Measurements from ENCODE around the gene GRK5. TPM values are rescaled to one million over a fixed set of nuclear protein-coding genes. Genes with fewer than 3 reads are reported as not detected.

GRK5 gene
- total RNA-seq, 1 experiment from 2014 or later, result 29.0 TPM

- intact Hi-C loops (cut with micrococcal nuclease; ENCODE audit: unreplicated experiment) (no loop called here), in situ Hi-C loops (cut with HindIII; ENCODE audit: low pct_unique_long_range_greater_than_20kb, low sequenced_read_pairs) (no loop called here)
- no peak for ATAC-seq
- CTCF ChIA-PET, result no interaction called here
- no TSS peak for BruUV-seq (replicated peaks)
- Histone ChIP-seq H3K27ac (ENCODE audit: low read length) (no peak overlapping the region), H3K4me3 (ENCODE audit: low read depth in 2 of 2, low read length in 2 of 2) (no peak overlapping the region), H3K4me1 (ENCODE audit: control insufficient read depth, insufficient read depth, low read length) (no peaks in the 10 kb centered on the region; the same call in 1 of the 2 replicates), H3K27me3 (ENCODE audit: control insufficient read depth, insufficient read depth, low read length) (no peaks in the 10 kb centered on the region), H3K9me3 (ENCODE audit: control insufficient read depth, insufficient read depth, low read depth, low read length) (peaks cover 7% of the 10 kb centered on the region; the same call in 1 of the 2 replicates), H3K36me3 (ENCODE audit: control insufficient read depth, insufficient read depth, low read length) (no peaks in the 10 kb centered on the region)
- DNase-seq (ENCODE audit: low read depth, low spot score), result no peak
- TF ChIP-seq TCF7L2 (IDR thresholded peaks at IDR 0.05; ENCODE audit: low read depth, low read length) (no peak), SIN3A (IDR thresholded peaks at IDR 0.05; ENCODE audit: borderline replicate concordance, insufficient read depth, low read depth, low read length) (no peak), POLR2AphosphoS5 (IDR thresholded peaks at IDR 0.05; ENCODE audit: low read depth, low read length) (no peak), REST (IDR thresholded peaks at IDR 0.05; ENCODE audit: insufficient read depth in 1 of 2, low read depth in 2 of 2, low read length in 1 of 2) (no peak), CTCF (IDR thresholded peaks at IDR 0.05) (no peak)
- POLR2A ChIA-PET, result no interaction called here
Observed at GRCh38 chr10:119357412-119358151, 150.2 kb downstream of the GRK5 start.

GRCh38 chr10:119358152-119358512, 150.8 kb downstream of the GRK5 start:
- no peak overlapping the region for H3K4me3 ChIP-seq (ENCODE audit: low read depth in 2 of 2, low read length in 2 of 2)
- in situ Hi-C loops (cut with HindIII; ENCODE audit: low pct_unique_long_range_greater_than_20kb, low sequenced_read_pairs), result no loop called here
- intact Hi-C loops (cut with micrococcal nuclease; ENCODE audit: unreplicated experiment), result no loop called here
- CTCF ChIA-PET, result no interaction called here
- H3K27me3 ChIP-seq (ENCODE audit: control insufficient read depth, insufficient read depth, low read length), result no peaks in the 10 kb centered on the region
- POLR2A ChIA-PET, result interaction anchor here (0.6 kb wide), 1 partner anchor 208 kb away, joined by 3 read pairs; no protein-coding TSS in a partner anchor
- no peaks in the 10 kb centered on the region; the same call in 1 of the 2 replicates for H3K4me1 ChIP-seq (ENCODE audit: control insufficient read depth, insufficient read depth, low read length)
- no peak for DNase-seq (ENCODE audit: low read depth, low spot score)
- peaks cover 7% of the 10 kb centered on the region; the same call in 1 of the 2 replicates for H3K9me3 ChIP-seq (ENCODE audit: control insufficient read depth, insufficient read depth, low read depth, low read length)
- TF ChIP-seq REST (IDR thresholded peaks at IDR 0.05; ENCODE audit: insufficient read depth in 1 of 2, low read depth in 2 of 2, low read length in 1 of 2), result no peak
- no peak for TF ChIP-seq CTCF (IDR thresholded peaks at IDR 0.05)
- no peak for TF ChIP-seq POLR2AphosphoS5 (IDR thresholded peaks at IDR 0.05; ENCODE audit: low read depth, low read length)
- TF ChIP-seq SIN3A (IDR thresholded peaks at IDR 0.05; ENCODE audit: borderline replicate concordance, insufficient read depth, low read depth, low read length), result no peak
- TF ChIP-seq TCF7L2 (IDR thresholded peaks at IDR 0.05; ENCODE audit: low read depth, low read length), result no peak
- ATAC-seq, result no peak
- H3K27ac ChIP-seq (ENCODE audit: low read length), result no peak overlapping the region
- H3K36me3 ChIP-seq (ENCODE audit: control insufficient read depth, insufficient read depth, low read length), result no peaks in the 10 kb centered on the region
- BruUV-seq (replicated peaks), result no TSS peak

Measured in Panc1 (cell line).